ENCODE results near the gene TXNDC11.

TXNDC11 gene

DNA sequence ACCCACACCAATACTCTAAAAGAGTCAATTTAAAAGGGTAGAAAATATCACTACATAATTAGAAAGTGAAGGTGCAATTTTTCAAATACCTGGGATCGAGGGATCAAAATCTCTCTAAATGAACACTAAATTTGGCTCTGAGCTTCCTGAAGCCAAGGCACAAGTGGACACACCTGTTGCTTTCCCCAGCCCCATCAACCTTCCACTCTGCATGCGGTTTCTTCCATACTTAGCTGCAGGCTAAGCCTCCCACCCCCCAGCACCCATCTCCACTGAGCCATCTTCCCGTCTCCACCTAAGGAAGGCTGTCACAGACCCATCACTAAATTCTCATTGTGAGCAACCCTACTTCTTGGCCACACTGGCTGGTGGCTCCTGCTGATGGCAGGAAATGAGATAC, 30.5 kb downstream of the TXNDC11 start:
- TF ChIP-seq, protein P1, sequence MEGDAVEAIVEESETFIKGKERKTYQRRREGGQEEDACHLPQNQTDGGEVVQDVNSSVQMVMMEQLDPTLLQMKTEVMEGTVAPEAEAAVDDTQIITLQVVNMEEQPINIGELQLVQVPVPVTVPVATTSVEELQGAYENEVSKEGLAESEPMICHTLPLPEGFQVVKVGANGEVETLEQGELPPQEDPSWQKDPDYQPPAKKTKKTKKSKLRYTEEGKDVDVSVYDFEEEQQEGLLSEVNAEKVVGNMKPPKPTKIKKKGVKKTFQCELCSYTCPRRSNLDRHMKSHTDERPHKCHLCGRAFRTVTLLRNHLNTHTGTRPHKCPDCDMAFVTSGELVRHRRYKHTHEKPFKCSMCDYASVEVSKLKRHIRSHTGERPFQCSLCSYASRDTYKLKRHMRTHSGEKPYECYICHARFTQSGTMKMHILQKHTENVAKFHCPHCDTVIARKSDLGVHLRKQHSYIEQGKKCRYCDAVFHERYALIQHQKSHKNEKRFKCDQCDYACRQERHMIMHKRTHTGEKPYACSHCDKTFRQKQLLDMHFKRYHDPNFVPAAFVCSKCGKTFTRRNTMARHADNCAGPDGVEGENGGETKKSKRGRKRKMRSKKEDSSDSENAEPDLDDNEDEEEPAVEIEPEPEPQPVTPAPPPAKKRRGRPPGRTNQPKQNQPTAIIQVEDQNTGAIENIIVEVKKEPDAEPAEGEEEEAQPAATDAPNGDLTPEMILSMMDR (IDR thresholded peaks at IDR 0.05), result no peak

DNA sequence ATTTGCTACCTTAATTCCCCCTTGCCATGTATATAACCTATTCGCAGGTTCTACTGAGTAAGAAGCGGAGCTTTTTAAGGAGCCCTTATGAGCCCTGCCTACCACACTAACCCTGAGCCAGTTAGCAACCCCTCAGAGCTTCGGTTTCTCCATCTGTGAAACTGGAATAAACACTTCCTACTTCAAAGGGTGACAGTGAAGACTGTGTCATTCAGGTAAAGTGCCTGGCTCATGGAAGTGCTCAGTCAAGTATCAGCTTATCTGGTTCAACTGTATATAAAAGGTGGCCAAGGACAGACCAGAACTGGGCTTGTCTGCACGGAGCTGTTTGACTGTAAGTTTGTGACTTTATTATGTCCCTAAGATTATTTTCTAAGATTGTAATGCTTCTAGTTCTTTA, 31.0 kb downstream of the TXNDC11 start:
- TF ChIP-seq, protein P1 (IDR thresholded peaks at IDR 0.05), result no peak

DNA sequence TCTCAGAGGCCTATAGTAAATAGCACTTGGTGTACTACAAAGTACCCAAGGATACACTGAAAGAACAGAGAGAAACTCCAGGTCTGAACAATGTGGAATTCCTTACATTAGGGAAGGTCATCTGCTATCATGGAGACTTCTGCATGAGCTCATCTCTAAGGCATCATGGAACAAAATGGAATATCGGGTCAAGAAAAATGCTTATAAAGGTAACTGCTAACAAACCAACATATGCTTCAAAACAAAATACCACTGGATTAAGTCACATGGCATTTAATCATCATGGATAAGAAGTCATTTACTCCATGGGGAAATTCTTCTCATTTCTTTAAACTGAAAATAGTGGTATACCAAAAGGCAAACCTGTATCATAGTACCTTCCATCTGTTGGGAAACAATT, 34.2 kb downstream of the TXNDC11 start:
- TF ChIP-seq, protein P1 (IDR thresholded peaks at IDR 0.05), result no peak

DNA sequence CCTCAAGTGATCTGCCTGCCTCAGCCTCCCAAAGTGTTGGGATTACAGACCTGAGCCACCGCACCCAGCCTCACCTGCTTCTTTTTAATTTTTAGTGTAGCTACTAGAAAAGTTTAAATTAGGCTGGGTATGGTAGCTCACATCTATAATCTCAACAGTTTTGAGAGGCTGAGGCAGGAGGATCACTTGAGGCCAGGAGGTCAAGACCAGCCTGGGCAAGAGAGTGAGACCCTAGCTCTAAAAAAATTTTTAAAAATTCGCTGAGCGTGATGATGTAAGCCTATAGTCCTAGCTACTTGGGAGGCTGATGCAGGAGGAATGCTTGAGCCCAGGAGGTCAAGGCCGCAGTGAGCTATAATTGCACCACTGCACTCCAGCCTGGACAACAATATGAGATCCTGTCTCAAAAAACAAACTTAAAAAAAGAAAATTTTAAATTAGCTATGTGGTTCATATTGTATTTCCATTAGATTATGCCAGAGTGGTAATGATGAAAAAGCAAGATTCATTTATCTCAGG, 34.9 kb downstream of the TXNDC11 start:
- TF ChIP-seq, protein P1 (IDR thresholded peaks at IDR 0.05), result no peak

DNA sequence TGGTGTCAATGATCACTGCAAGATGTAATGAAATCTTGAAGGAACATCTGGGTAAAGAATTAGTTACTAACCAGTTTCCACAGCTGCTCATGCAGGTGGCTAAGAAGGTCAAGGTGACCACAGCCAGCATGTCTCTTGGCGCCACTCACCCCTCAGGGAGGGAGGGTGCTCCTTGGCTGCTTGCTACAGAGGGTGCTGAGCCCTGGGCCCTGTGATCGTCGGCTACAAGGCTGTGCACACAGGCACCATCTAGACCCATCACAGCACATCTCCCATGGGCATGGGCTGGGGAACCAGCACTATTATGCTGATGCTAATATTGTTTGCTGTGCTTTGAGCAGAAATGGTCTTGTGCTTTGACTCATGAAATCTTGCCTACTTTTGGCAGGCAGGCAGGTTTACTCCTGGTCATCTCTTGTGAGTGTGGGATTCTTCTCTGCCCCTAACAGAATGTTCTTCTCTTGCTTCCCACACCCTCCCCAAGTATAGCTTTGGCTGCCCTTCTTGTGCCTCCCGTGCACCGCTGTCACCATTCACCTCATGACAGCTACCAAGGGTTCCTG, 36.4 kb downstream of the TXNDC11 start:
- TF ChIP-seq, protein P1 (IDR thresholded peaks at IDR 0.05), result no peak

DNA sequence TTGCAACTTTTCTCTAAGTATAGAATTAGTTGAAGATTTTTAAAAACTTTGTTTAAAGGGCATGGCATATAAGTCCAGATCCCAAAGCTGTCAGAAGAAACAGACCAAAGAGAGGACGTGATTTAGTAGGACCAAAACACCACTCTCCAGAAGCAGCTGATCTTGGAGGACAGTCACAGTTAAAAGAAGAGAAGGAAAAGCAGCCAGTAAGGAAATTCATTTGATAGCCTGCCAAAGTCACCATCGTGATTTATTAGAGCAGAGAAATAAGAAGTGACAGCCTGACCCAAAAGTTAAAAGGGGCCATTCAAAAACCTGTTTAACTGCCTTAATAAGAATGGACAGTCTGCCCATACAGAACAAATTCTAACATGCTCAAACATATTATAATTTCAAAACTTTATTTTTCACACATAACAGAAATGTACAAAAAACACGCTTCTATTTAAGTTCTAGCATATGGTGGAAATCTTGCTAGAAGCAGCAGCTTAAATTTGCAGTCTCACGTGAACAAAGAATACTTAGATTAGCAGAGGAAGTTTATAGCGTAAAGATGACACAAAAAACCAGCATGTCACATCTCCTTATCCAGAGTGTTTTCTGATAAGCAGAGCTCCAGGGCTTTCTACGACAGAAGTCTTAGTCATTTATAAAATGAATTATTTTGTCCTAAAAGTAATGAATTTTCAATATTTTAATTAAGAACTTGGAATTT, 37.2 kb downstream of the TXNDC11 start:
- TF ChIP-seq, protein P1 (IDR thresholded peaks at IDR 0.05), result no peak

DNA sequence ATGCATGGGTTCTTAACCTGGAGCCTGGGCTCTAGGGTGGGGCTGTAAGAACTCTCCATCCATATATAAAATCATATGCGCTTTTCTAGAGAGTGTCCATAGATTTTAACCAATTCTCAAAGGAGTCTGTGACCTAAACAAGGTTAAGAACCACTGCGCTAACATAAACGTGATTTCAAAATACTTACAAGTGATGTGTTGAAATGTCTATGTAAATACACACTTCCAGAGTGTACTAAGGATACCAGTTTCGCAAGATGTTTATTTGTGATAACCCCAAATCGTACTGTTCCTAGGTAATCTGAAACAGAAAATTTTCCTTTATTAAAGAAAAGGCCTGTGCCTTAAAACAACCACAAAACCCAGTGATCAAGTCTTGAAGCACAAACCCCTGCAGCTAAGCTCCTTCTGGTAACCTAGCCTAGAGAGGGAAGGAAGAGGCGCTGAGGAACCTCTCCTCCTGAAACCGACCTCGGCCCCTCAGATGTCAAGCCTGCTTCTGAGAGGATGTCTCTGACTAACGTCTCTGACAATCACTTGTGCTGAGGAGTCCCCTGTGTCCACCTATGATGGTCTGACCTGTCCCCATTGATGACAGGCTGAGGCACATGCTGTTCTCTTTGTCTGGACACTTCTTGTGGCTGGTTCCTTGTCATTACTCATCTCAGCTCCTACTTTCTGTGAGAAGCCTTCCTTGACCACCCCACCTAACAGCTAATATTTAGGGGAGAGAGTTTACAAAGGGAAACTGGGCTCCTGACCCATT, 42.2 kb downstream of the TXNDC11 start:
- TF ChIP-seq, protein P1 (IDR thresholded peaks at IDR 0.05), result no peak

Data from LNCAP (cell line).